ENCODE measurements around the gene MKX.

GRCh38 chr10:27716521-27716920 is 29.1 kb downstream of the MKX start:
- TF ChIP-seq CTCF (IDR thresholded peaks at IDR 0.05) (no peak), EP300 (IDR thresholded peaks at IDR 0.05) (no peak)

Data from tibial nerve (tissue), 4 donors.